Natural killer cell (primary cell): ENCODE data around the gene UTP4. TPM values are rescaled to one million over a fixed set of nuclear protein-coding genes. Genes with fewer than 3 reads are reported as not detected.

Experiments used
- ATAC-seq, 3 donors: fragments of 150-1000 bp in 2 of 3; fragments of 200-7000 bp in 1 of 3; cut with Tn5 transposase; 1 replicate in 1 of 3; 2 replicates in 2 of 3; pipeline ENCODE4 v1.10.0; 2021; ENCODE audit warnings: mild to moderate bottlenecking in 2 of 3, moderate library complexity in 2 of 3
- DNase-seq, 2 donors: peaks; one replicate each; pipeline versions ENCODE4 v3.0.0 to v3.0.0-alpha.2; 2013 to 2021; ENCODE audit warnings: mixed read lengths in 1 of 2
- H3K27ac ChIP-seq: one replicate; pipeline ENCODE4 v1.5.1; 2013; ENCODE audit warnings: mild to moderate bottlenecking, low read length
- H3K27me3 ChIP-seq: one replicate; pipeline ENCODE4 v1.6.1; 2013; ENCODE audit warnings: low read length; ENCODE audit not compliant: control insufficient read depth, insufficient read depth
- H3K36me3 ChIP-seq: one replicate; pipeline ENCODE4 v1.6.1; 2013; ENCODE audit warnings: low read length; ENCODE audit not compliant: control insufficient read depth, insufficient read depth
- H3K4me1 ChIP-seq: one replicate; pipeline ENCODE4 v1.6.1; 2013; ENCODE audit warnings: low read length; ENCODE audit not compliant: control insufficient read depth, insufficient read depth
- H3K4me3 ChIP-seq: one replicate; pipeline ENCODE4 v1.5.1; 2013; ENCODE audit warnings: low read length
- H3K9me3 ChIP-seq: one replicate; pipeline ENCODE4 v1.6.1; 2013; ENCODE audit warnings: low read length; ENCODE audit not compliant: control insufficient read depth, insufficient read depth
- H3K27ac Mint-ChIP-seq, 2 donors: one replicate each; pipeline ENCODE4 v1.8.0; 2022; ENCODE audit warnings: mild to moderate bottlenecking in 2 of 2, mixed read lengths in 2 of 2, moderate library complexity in 1 of 2
- H3K27me3 Mint-ChIP-seq, 2 donors: one replicate each; pipeline ENCODE4 v1.8.0; 2022; ENCODE audit warnings: low read depth in 2 of 2, mixed read lengths in 2 of 2
- H3K36me3 Mint-ChIP-seq: one replicate; pipeline ENCODE4 v1.8.0; 2022; ENCODE audit warnings: mixed read lengths
- H3K4me1 Mint-ChIP-seq, 2 donors: one replicate each; pipeline ENCODE4 v1.8.0; 2022; ENCODE audit warnings: mixed read lengths in 2 of 2
- H3K4me3 Mint-ChIP-seq: one replicate; pipeline ENCODE4 v1.8.0; 2022; ENCODE audit warnings: mild to moderate bottlenecking, moderate library complexity, mixed read lengths
- H3K9me3 Mint-ChIP-seq, 2 donors: one replicate each; pipeline ENCODE4 v1.8.0; 2022; ENCODE audit warnings: mixed read lengths in 2 of 2
- WGBS: methylation state at CpG from one replicate; pipeline ENCODE4 v1.1.7; 2013; ENCODE audit warnings: missing lambda C conversion rate; ENCODE audit not compliant: insufficient coverage; 5-methylcytosine and 5-hydroxymethylcytosine counted together
- intact Hi-C: fragments of 100-400 bp; cut with micrococcal nuclease; formaldehyde crosslinking; loops from one replicate; pipeline ENCODE4 v1.14.2; 2022
- total RNA-seq, 4 donors: library from RNA; stranded (reverse); fragments of 120-200 nt in 1 of 4; gene quantifications; one replicate each; pipeline versions ENCODE4 v1.2.3 to v1.2.4, GENCODE V29; 2013 to 2022
- TF ChIP-seq, protein P1 (sequence below): fragments of 200-600 bp; IDR thresholded peaks from one replicate; pipeline ENCODE4 v1.8.0; 2022; ENCODE audit warnings: antibody characterized with exemption

UTP4 gene
- total RNA-seq, 3 donors from 2014 or later (not counting 1 experiment from before 2014, with no cell fraction given) = 23.2 to 42.6 (median 36.3) TPM

DNA sequence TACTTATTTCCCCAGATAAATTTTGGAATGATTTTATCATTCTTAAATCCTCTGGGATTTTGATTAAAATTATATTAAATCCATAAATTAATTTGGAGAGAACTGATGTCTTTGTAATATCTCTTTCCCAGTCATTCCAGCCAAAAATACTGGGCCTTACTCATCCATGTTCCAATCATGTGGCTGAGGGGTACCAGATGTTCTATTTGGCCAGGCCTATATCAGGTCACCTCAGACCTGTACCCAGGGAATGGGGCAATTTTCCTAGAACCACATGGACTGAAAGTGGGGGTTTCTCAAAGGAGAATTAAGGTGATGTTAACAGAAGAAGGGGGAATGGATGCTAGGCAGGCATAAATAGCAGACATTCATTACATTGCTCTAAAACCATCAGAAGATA is 62.0 kb downstream of the UTP4 start:
- Histone ChIP-seq H3K36me3 (no peaks in the 10 kb centered on the region), H3K27me3 (no peaks in the 10 kb centered on the region), H3K9me3 (no peaks in the 10 kb centered on the region), H3K4me1 (peaks cover 11% of the 10 kb centered on the region), H3K4me3 (no peak overlapping the region), H3K27ac (no peak overlapping the region)
- ATAC-seq (no peak), DNase-seq (no peak)
- intact Hi-C loops = no loop called here
- TF ChIP-seq, protein P1, sequence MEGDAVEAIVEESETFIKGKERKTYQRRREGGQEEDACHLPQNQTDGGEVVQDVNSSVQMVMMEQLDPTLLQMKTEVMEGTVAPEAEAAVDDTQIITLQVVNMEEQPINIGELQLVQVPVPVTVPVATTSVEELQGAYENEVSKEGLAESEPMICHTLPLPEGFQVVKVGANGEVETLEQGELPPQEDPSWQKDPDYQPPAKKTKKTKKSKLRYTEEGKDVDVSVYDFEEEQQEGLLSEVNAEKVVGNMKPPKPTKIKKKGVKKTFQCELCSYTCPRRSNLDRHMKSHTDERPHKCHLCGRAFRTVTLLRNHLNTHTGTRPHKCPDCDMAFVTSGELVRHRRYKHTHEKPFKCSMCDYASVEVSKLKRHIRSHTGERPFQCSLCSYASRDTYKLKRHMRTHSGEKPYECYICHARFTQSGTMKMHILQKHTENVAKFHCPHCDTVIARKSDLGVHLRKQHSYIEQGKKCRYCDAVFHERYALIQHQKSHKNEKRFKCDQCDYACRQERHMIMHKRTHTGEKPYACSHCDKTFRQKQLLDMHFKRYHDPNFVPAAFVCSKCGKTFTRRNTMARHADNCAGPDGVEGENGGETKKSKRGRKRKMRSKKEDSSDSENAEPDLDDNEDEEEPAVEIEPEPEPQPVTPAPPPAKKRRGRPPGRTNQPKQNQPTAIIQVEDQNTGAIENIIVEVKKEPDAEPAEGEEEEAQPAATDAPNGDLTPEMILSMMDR = no peak
- H3K9me3 Mint-ChIP-seq = no peaks in the 10 kb centered on the region
- H3K36me3 Mint-ChIP-seq = no peaks in the 10 kb centered on the region
- peaks cover 55 to 61% of the 10 kb centered on the region in 2 donors for H3K4me1 Mint-ChIP-seq
- H3K27me3 Mint-ChIP-seq = no peaks in the 10 kb centered on the region
- peak overlapping the region in 1 of 2 donors; percentile 45 for H3K27ac Mint-ChIP-seq
- no peak overlapping the region for H3K4me3 Mint-ChIP-seq

DNA sequence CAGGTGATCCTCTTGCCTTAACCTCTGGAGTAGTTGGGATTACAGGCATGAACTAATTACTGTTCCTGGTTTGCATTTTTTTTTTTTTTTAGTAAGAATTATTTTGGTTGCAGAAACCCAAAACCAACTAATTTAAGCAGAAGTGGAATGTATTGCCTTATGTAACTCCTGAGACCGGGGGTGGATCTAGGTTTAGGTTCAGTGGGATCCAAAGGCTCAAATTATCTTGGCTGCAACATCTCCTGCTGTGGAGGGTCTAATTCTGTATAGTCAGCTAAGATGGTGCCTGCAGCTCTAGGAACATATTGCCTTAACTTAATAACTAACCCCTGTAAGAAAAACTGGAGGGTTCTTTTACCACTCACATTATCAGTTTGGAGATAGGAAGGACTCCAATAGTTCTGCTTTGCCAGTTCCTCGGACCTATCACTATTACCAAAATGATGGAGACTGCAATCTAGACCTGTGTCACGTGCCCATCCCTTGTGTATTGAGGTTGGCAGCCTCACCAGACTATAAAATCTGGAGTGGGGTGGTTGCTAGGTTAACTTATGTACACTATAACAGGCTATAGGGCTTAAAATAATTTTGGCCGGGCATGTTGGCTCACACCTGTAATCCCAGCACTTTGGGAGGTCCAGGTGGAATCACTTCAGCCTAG is 63.0 kb downstream of the UTP4 start:
- H3K27me3 ChIP-seq = no peaks in the 10 kb centered on the region
- H3K9me3 ChIP-seq = no peaks in the 10 kb centered on the region
- ATAC-seq (no peak), DNase-seq (no peak)
- H3K27ac ChIP-seq = no peak overlapping the region
- 94% methylated on average over 3 of the region's 4 CpGs for WGBS
- H3K36me3 Mint-ChIP-seq = no peaks in the 10 kb centered on the region
- peaks cover 54 to 58% of the 10 kb centered on the region in 2 donors for H3K4me1 Mint-ChIP-seq
- TF ChIP-seq, protein P1 = no peak
- no peaks in the 10 kb centered on the region for H3K27me3 Mint-ChIP-seq
- no peaks in the 10 kb centered on the region for H3K36me3 ChIP-seq
- no peak overlapping the region for H3K4me3 ChIP-seq
- peaks cover 4% of the 10 kb centered on the region for H3K4me1 ChIP-seq
- H3K9me3 Mint-ChIP-seq = no peaks in the 10 kb centered on the region
- intact Hi-C loops = no loop called here
- no peak overlapping the region for H3K27ac Mint-ChIP-seq
- H3K4me3 Mint-ChIP-seq = no peak overlapping the region

DNA sequence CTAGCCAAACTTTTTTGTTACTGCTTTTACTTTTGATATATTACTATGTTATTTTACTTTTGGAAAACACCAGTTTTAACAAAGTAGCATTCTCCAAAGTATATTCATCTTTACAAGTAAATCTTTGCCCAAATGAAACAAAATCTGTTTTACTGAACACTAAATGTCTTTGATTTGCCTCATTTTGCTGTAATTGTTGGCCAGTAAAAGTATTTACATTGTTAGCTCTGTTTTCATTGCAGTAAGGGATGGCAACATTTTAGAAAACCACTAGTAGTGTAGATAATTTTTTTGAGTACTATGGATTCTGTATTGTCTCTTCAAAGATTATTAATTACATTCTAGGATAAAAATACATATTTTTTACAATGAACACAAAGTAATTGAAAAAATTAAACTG is 65.1 kb downstream of the UTP4 start:
- Mint-ChIP-seq H3K9me3 (no peaks in the 10 kb centered on the region), H3K4me3 (no peak overlapping the region), H3K4me1 (peaks cover 49 to 51% of the 10 kb centered on the region in 2 donors), H3K36me3 (no peaks in the 10 kb centered on the region), H3K27me3 (no peaks in the 10 kb centered on the region), H3K27ac (no peak overlapping the region)
- intact Hi-C loops = no loop called here
- H3K36me3 ChIP-seq = no peaks in the 10 kb centered on the region
- no peak for ATAC-seq
- H3K4me1 ChIP-seq = no peaks in the 10 kb centered on the region
- no peak for DNase-seq
- TF ChIP-seq, protein P1 = no peak
- no peaks in the 10 kb centered on the region for H3K9me3 ChIP-seq
- no peak overlapping the region for H3K4me3 ChIP-seq
- H3K27me3 ChIP-seq = no peaks in the 10 kb centered on the region
- H3K27ac ChIP-seq = no peak overlapping the region

DNA sequence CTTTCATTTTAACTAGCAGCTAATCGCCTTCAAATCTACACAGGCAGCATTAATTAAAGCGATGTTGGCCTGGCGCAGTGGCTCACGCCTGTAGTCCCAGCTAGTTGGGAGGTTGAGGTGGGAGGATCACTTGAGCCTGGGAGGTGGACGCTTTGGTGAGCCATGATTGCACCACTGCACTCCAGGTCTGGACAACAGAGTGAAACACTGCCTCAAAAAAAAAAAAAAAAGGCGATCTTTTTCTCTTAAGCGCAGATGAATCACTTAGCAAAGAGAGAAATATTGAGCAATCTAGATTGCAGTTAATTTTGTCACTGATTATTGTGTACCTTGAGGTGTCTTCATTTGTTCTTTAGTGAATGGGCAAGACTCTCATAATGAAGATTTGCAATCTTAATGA is 66.9 kb downstream of the UTP4 start:
- intact Hi-C loops = no loop called here
- Mint-ChIP-seq H3K9me3 (no peaks in the 10 kb centered on the region), H3K36me3 (no peaks in the 10 kb centered on the region), H3K4me1 (peaks cover 41 to 46% of the 10 kb centered on the region in 2 donors), H3K4me3 (no peak overlapping the region), H3K27me3 (no peaks in the 10 kb centered on the region), H3K27ac (no peak overlapping the region)
- WGBS = 98% methylated on average over 5 of the region's 7 CpGs
- no peaks in the 10 kb centered on the region for H3K9me3 ChIP-seq
- TF ChIP-seq, protein P1 = no peak
- H3K4me1 ChIP-seq = no peaks in the 10 kb centered on the region
- H3K36me3 ChIP-seq = no peaks in the 10 kb centered on the region
- H3K27ac ChIP-seq = no peak overlapping the region
- DNase-seq (no peak), ATAC-seq (no peak)
- no peaks in the 10 kb centered on the region for H3K27me3 ChIP-seq
- no peak overlapping the region for H3K4me3 ChIP-seq
